ENCODE measurements around the gene FAM20C.

Gene FAM20C

DNA sequence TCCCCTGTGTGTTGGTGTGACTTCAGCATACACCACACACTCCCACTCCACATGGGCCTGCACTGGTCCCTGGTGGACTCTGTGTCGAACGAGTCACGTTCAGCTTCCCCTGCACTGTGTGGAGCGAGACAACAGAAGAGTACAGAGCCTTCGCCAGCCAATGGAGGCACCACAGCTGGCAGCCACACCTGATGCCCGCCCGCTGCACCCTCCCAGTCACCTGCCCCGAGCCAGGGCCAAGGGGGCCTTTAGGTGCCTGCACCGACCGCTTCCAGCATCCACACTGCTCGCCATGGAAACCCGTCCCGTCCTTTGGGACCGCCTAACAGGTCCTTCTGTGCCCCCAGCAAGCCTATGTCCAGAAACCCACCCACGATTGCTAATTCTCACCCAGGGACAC, 106.8 kb downstream of the FAM20C start:
- Mint-ChIP-seq H3K9me3 (no peaks in the 10 kb centered on the region), H3K27ac (no peak overlapping the region), H3K27me3 (peaks cover 12 to 13% of the 10 kb centered on the region in 2 donors), H3K36me3 (no peaks in the 10 kb centered on the region), H3K4me3 (no peak overlapping the region), H3K4me1 (no peaks in the 10 kb centered on the region)
- DNase-seq (no peak), ATAC-seq (replicated peaks) (no peak)

- Mint-ChIP-seq H3K27ac (no peak overlapping the region), H3K4me3 (no peak overlapping the region), H3K36me3 (no peaks in the 10 kb centered on the region), H3K9me3 (peaks cover 4% of the 10 kb centered on the region in 2 donors), H3K27me3 (peaks cover 12 to 13% of the 10 kb centered on the region in 2 donors), H3K4me1 (no peaks in the 10 kb centered on the region)
- no peak for ATAC-seq (replicated peaks)
- no peak for DNase-seq
These were observed 107.3 kb downstream of the FAM20C start for GRCh38 chr7:299628-300027.

GRCh38 chr7:300048-300447, 107.7 kb downstream of the FAM20C start:
- Mint-ChIP-seq H3K9me3 (peaks cover 4 to 5% of the 10 kb centered on the region in 2 donors), H3K27ac (no peak overlapping the region), H3K36me3 (no peaks in the 10 kb centered on the region), H3K27me3 (peaks cover 12 to 14% of the 10 kb centered on the region in 2 donors), H3K4me1 (no peaks in the 10 kb centered on the region), H3K4me3 (no peak overlapping the region)
- ATAC-seq (replicated peaks) (no peak), DNase-seq (no peak)

- no peak overlapping the region for H3K4me3 Mint-ChIP-seq
- DNase-seq (no peak), ATAC-seq (replicated peaks) (no peak)
- H3K4me1 Mint-ChIP-seq, result no peaks in the 10 kb centered on the region
- H3K27ac Mint-ChIP-seq, result no peak overlapping the region
- H3K36me3 Mint-ChIP-seq, result no peaks in the 10 kb centered on the region
- H3K27me3 Mint-ChIP-seq, result peaks cover 10 to 18% of the 10 kb centered on the region in 2 donors
- H3K9me3 Mint-ChIP-seq, result peaks cover 4 to 5% of the 10 kb centered on the region in 2 donors
These were observed 108.3 kb downstream of the FAM20C start for GRCh38 chr7:300546-301290.

DNA sequence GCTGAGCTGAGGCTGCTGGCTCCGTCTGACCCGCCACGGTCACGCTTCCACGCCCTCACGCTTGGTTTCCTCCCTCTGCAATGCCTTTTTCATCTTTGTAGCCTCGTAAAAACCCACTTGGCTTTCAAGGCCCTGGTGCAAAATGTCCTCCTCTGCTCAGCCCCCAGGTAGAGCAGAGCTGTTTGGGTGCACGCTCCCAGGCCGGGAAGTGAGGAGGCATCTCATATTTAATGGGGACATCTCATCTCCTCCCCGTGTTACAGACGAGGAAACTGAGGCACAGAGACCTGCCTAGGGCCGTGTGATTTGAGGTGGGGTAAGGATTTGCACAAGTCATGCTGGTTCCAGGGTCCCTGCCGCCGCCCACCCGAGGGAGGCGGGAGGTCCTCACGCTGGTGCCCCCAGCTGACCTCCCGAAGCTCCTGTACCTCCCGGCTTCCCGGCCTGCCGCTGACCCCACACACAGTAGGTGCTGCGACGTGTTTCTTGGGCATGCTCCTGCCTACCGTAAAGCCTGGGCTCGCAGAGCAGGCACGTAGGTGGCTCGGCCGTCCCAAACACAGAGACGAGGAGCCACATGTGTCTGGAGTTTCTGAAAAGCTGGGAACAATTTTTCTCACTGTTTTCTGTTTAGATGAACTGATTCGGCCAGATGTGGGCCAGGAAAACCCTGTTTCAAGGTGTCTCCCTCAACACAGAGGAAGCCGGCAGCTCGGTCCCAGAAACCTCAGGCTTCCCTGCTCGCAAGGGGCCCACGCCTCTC, 109.1 kb downstream of the FAM20C start:
- Mint-ChIP-seq H3K9me3 (peaks cover 4 to 5% of the 10 kb centered on the region in 2 donors), H3K27ac (no peak overlapping the region), H3K4me3 (no peak overlapping the region), H3K4me1 (no peaks in the 10 kb centered on the region), H3K36me3 (no peaks in the 10 kb centered on the region), H3K27me3 (peaks cover 8 to 18% of the 10 kb centered on the region in 2 donors)
- no peak for DNase-seq
- ATAC-seq (replicated peaks), result no peak

- no peak overlapping the region for H3K27ac Mint-ChIP-seq
- H3K9me3 Mint-ChIP-seq, result peaks cover 4 to 9% of the 10 kb centered on the region in 2 donors
- peaks cover 15 to 23% of the 10 kb centered on the region in 2 donors for H3K27me3 Mint-ChIP-seq
- ATAC-seq (replicated peaks) (no peak), DNase-seq (no peak)
- H3K4me1 Mint-ChIP-seq, result no peaks in the 10 kb centered on the region
- H3K36me3 Mint-ChIP-seq, result no peaks in the 10 kb centered on the region
- H3K4me3 Mint-ChIP-seq, result no peak overlapping the region
These were observed 110.0 kb downstream of the FAM20C start for GRCh38 chr7:302054-302992.

DNA sequence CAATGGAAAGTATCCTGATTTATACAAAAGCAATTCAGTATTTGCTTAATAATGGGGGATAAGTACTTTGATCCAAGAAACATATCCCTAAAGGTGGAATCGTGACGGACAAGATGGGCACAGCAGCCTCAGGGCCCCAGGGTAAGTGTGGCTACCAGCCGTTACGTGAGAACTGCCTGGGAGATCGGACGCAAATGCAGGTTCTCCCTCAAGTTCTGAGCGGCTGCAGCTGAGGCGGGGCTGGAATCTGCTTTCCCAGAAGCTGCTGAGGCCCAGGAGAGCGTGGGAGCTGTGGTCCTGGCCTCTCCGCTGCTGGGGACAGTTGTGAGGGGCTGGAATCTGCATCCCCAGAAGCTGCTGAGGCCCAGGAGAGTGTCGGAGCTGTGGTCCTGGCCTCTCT, 111.1 kb downstream of the FAM20C start:
- peaks cover 0 to 4% of the 10 kb centered on the region in 2 donors for H3K36me3 Mint-ChIP-seq
- no peaks in the 10 kb centered on the region for H3K4me1 Mint-ChIP-seq
- H3K9me3 Mint-ChIP-seq, result peaks cover 10 to 16% of the 10 kb centered on the region in 2 donors
- DNase-seq (no peak), ATAC-seq (replicated peaks) (no peak)
- no peak overlapping the region for H3K4me3 Mint-ChIP-seq
- no peak overlapping the region for H3K27ac Mint-ChIP-seq
- H3K27me3 Mint-ChIP-seq, result peaks cover 19 to 23% of the 10 kb centered on the region in 2 donors

DNA sequence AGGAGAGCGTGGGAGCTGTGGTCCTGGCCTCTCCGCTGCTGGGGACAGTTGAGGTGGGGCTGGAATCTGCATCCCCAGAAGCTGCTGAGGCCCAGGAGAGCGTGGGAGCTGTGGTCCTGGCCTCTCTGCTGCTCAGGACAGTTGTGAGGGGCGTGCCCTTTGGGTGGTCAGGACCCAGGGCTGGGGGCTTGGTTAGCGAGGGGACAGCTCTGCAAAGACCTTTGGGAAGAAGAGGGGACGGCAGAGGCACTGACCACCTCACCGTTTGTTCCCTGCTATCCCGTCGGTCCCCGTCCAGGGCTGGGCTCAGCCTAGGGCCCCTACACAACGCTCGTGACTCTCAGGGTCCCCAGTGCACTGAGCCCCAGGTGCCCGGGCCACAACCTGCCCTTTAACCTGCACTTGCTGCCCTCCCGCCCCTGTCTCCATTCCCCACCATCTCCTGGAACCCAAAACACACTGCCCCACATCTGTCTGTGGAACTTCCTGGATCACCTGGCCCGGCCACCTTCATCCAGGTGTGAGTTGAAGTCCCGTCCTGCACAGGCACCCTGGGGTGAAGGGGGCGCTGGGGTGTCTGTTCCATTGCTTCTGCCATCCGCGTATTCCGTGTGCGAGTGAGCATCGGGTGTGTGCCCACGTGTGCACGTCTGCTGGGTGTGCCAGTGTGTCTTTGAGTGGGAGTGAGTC, 111.7 kb downstream of the FAM20C start:
- ATAC-seq (replicated peaks) (no peak), DNase-seq (no peak)
- H3K4me1 Mint-ChIP-seq, result no peaks in the 10 kb centered on the region
- H3K27me3 Mint-ChIP-seq, result peaks cover 19 to 23% of the 10 kb centered on the region in 2 donors
- H3K9me3 Mint-ChIP-seq, result peaks cover 10 to 16% of the 10 kb centered on the region in 2 donors
- H3K36me3 Mint-ChIP-seq, result peaks cover 0 to 4% of the 10 kb centered on the region in 2 donors
- H3K27ac Mint-ChIP-seq, result no peak overlapping the region
- H3K4me3 Mint-ChIP-seq, result no peak overlapping the region

- Mint-ChIP-seq H3K36me3 (peaks cover 0 to 4% of the 10 kb centered on the region in 2 donors), H3K4me1 (no peaks in the 10 kb centered on the region), H3K9me3 (peaks cover 10 to 16% of the 10 kb centered on the region in 2 donors), H3K27me3 (peaks cover 19 to 23% of the 10 kb centered on the region in 2 donors), H3K4me3 (no peak overlapping the region), H3K27ac (peak overlapping the region; percentile 42)
- DNase-seq (no peak), ATAC-seq (replicated peaks) (no peak)
These were observed 112.4 kb downstream of the FAM20C start for GRCh38 chr7:304574-305409.

DNA sequence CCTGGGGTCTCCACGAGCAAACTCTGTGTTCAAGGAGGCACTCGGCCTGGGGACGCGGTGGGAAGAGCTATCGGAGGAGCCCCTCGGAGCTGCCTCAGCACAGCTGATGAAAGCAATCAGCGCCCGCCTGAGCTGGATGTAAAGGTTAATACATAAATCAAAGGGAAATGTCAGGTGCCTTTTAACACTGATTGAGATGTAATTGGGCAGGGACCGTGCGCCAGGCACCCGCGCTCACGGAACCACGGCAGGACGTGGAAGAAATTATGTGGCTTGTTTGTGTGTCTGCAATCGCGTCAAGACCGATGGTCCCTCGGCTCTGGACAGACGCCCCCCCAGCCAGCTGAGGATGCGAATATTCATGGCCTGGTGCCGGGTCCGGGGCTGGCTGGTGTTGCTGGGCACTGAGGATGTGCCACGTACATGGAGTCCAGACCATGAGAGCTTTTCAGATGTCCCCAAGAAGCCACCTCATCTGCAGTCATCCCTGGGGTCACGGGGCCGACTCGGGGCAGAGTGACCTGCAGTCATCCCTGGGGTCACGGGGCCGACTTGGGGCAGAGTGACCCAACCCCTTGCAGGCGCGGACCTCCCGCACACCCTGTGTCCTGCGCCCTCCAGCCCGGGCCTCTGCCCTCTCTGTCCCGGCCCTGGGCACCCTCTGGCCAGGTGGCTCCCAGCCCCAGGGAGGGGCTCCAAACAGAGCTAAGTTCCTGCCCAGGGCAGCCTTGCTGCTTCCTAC, 113.2 kb downstream of the FAM20C start:
- Mint-ChIP-seq H3K4me1 (no peaks in the 10 kb centered on the region), H3K27me3 (peaks cover 19 to 23% of the 10 kb centered on the region in 2 donors), H3K9me3 (peaks cover 10 to 16% of the 10 kb centered on the region in 2 donors), H3K4me3 (no peak overlapping the region), H3K36me3 (peaks cover 0 to 4% of the 10 kb centered on the region in 2 donors), H3K27ac (peak overlapping the region; percentile 42)
- ATAC-seq (replicated peaks) (no peak), DNase-seq (no peak)

GRCh38 chr7:307970-308369, 115.6 kb downstream of the FAM20C start:
- DNase-seq (no peak), ATAC-seq (replicated peaks) (no peak)
- Mint-ChIP-seq H3K27me3 (peaks cover 25 to 29% of the 10 kb centered on the region in 2 donors), H3K4me3 (no peak overlapping the region), H3K27ac (no peak overlapping the region), H3K4me1 (no peaks in the 10 kb centered on the region), H3K36me3 (peaks cover 0 to 4% of the 10 kb centered on the region in 2 donors), H3K9me3 (peaks cover 10 to 16% of the 10 kb centered on the region in 2 donors)

DNA sequence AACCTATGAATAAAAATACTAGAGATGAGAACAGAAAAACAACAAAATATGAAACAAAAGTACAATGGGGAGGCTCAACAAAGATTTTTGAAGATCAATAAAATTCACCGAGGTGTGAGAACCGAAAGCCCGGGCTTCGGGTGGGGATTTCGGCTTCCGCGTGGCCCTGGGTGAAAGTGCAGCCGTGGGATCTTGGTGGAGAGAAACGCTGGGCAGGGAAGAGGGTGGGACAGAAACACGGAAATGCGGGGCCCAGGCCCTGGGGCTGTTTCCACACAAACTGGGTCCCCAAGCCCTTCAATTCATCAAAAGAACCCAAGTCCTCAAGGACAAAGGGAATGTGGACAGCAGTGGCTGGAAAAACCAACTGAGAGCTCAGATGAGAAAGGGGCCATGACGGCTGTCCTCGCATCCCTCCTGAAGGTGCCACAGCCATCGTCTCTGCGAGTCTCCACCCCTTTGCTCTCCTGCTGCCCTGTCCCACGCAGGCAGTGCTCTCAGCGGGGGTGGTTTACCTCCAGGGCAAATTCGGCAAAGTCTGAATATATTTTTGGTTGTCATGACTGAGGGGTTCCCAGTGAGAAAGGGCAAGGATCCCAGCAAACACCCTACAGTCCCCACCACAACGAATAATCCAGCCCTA, 117.3 kb downstream of the FAM20C start:
- no peaks in the 10 kb centered on the region for H3K4me1 Mint-ChIP-seq
- H3K9me3 Mint-ChIP-seq, result peaks cover 5 to 11% of the 10 kb centered on the region in 2 donors

More for the DNA sequence above, 117.3 kb downstream of the FAM20C start:
- Mint-ChIP-seq H3K27ac (no peak overlapping the region), H3K27me3 (peaks cover 17 to 25% of the 10 kb centered on the region in 2 donors), H3K4me3 (no peak overlapping the region), H3K36me3 (peaks cover 0 to 4% of the 10 kb centered on the region in 2 donors)
- DNase-seq (no peak), ATAC-seq (replicated peaks) (no peak)

Measured in stimulated activated naive B cell treated with anti-CD40 and anti-IgM and Interleukin-4, amounts not matched to agents 10 μg/mL and 1 μg/mL and 100 μg/mL, for 72 hours (primary cell).